DOHH2 (cell line): ENCODE data around the gene MMEL1.

Source experiments
- CTCF ChIP-seq: fragments of 200-600 bp; sonication (generic); IDR thresholded peaks from one replicate; pipeline ENCODE4 v1.5.1; 2014; ENCODE audit warnings: antibody characterized with exemption, mild to moderate bottlenecking, low read depth, low read length; ENCODE audit not compliant: poor library complexity, severe bottlenecking
- EZH2phosphoT487 ChIP-seq: fragments of 200-600 bp; sonication (generic); IDR thresholded peaks from 2 replicates; pipeline ENCODE4 v1.6.1; 2017; ENCODE audit warnings: borderline replicate concordance, mild to moderate bottlenecking, antibody characterized with exemption, low read length, moderate library complexity, mixed read lengths

- no peak for TF ChIP-seq CTCF
- no peak for TF ChIP-seq EZH2phosphoT487
These were observed 58.5 kb downstream of the MMEL1 start for GRCh38 chr1:2574350-2574749.
